ENCODE results near the gene PLVAP. TPM values are rescaled to one million over a fixed set of nuclear protein-coding genes. Genes with fewer than 3 reads are reported as not detected.

PLVAP gene
- total and polyA plus RNA-seq, 9 of the 15 experiments (the other 6 are each of a cell fraction or from before 2014, with no cell fraction given): 0.09 to 0.84 (median 0.51) TPM; not detected in 4

GRCh38 chr19:17420475-17420924, 43.4 kb upstream of the PLVAP start (continued):
- TF ChIP-seq MGA (IDR thresholded peaks at IDR 0.05): peak; percentile 54
- TF ChIP-seq ZNF316 (IDR thresholded peaks at IDR 0.05): no peak
- TF ChIP-seq JUN (IDR thresholded peaks at IDR 0.05; ENCODE audit: borderline replicate concordance, low read depth, low read length): no peak
- TF ChIP-seq JUN (CRISPR knock-in tag; IDR thresholded peaks at IDR 0.05; ENCODE audit: borderline replicate concordance): 0 out of 2 replicates have a peak, but pooled peaks have one; percentile 25
- no peak for TF ChIP-seq ELK1 (CRISPR knock-in tag; IDR thresholded peaks at IDR 0.05)
- TF ChIP-seq NELFE (IDR thresholded peaks at IDR 0.05; ENCODE audit: insufficient read depth, insufficient read length): no peak
- TF ChIP-seq USF2 (CRISPR knock-in tag; IDR thresholded peaks at IDR 0.05): no peak
- TF ChIP-seq HMGN3 (IDR thresholded peaks at IDR 0.05; ENCODE audit: borderline replicate concordance, extremely low read depth, insufficient read length, low read depth, low read length): no peak
- TF ChIP-seq ZNF133 (CRISPR knock-in tag; IDR thresholded peaks at IDR 0.05): no peak
- TF ChIP-seq IRF9 (tag; IDR thresholded peaks at IDR 0.05): no peak
- no peak for TF ChIP-seq PRMT5 (CRISPR knock-in tag; IDR thresholded peaks at IDR 0.05)
- no peak for TF ChIP-seq CGGBP1 (CRISPR knock-in tag; IDR thresholded peaks at IDR 0.05)

Measured in K562 (cell line).